Fibroblast of villous mesenchyme (primary cell): Measurements from ENCODE around the gene ADGRL4. TPM values are rescaled to one million over a fixed set of nuclear protein-coding genes. Genes with fewer than 3 reads are reported as not detected.
"Not testable (repeated sequence)": the region's sequence is repeated elsewhere in the genome, so short reads cannot be mapped to it uniquely, and the experiment has no call there.

Experiments
- DNase-seq: peaks from one replicate; pipeline ENCODE4 v3.0.0-alpha.2; 2010; ENCODE audit warnings: low read depth
- H3K4me3 ChIP-seq: 2 replicates; pipeline ENCODE4 v1.5.1; 2011; ENCODE audit warnings: low read depth, mild to moderate bottlenecking, low read length
- CTCF ChIP-seq: IDR thresholded peaks from 2 replicates; pipeline ENCODE4 v1.5.1; 2012; ENCODE audit warnings: low read depth, mild to moderate bottlenecking, low read length; ENCODE audit not compliant: insufficient read depth
- total RNA-seq: library from RNA; depleted of rRNA; stranded (reverse); fragments of >200 nt; gene quantifications from 2 replicates; pipeline ENCODE4 v1.2.3, GENCODE V29; 2012

The ADGRL4 gene
- total RNA-seq, 1 donor, result 4.7 TPM

GRCh38 chr1:78880223-78880622 is 126.3 kb downstream of the ADGRL4 start:
- no peak for TF ChIP-seq CTCF
- H3K4me3 ChIP-seq, result no peak overlapping the region
- no peak for DNase-seq

- H3K4me3 ChIP-seq, DNase-seq: not testable (repeated sequence)
Observed at GRCh38 chr1:78875986-78876385, 130.5 kb downstream of the ADGRL4 start.

GRCh38 chr1:78872801-78873200 is 133.7 kb downstream of the ADGRL4 start:
- DNase-seq, H3K4me3 ChIP-seq: not testable (repeated sequence)

GRCh38 chr1:78871249-78871648 is 135.3 kb downstream of the ADGRL4 start:
- no peak for TF ChIP-seq CTCF
- no peak for DNase-seq
- no peak overlapping the region for H3K4me3 ChIP-seq

GRCh38 chr1:78869136-78869535 is 137.4 kb downstream of the ADGRL4 start:
- no peak for DNase-seq
- H3K4me3 ChIP-seq, result no peak overlapping the region
- no peak for TF ChIP-seq CTCF

GRCh38 chr1:78864175-78864574 is 142.4 kb downstream of the ADGRL4 start:
- DNase-seq, result no peak
- TF ChIP-seq CTCF, result no peak

GRCh38 chr1:78856096-78856495 is 150.4 kb downstream of the ADGRL4 start:
- no peak for DNase-seq
- no peak for TF ChIP-seq CTCF
- no peak overlapping the region for H3K4me3 ChIP-seq

More at GRCh38 chr1:78864175-78864574, 142.4 kb downstream of the ADGRL4 start:
- H3K4me3 ChIP-seq, result no peak overlapping the region

GRCh38 chr1:78855258-78855657 is 151.3 kb downstream of the ADGRL4 start:
- TF ChIP-seq CTCF, result no peak
- no peak for DNase-seq
- H3K4me3 ChIP-seq, result no peak overlapping the region
